OCI-M1 (cell line): Measurements from ENCODE around the gene MRPL23.
"Not testable (repeated sequence)": the region's sequence is repeated elsewhere in the genome, so short reads cannot be mapped to it uniquely, and the experiment has no call there.

Experiments used
- DNase-seq: peaks from one replicate; lab custom pipeline; 2025; lab: John Stamatoyannopoulos, UW

MRPL23 gene

GRCh38 chr11:1933416-1934334 lies 13.5 kb upstream of the MRPL23 start:
- DNase-seq, result no peak

GRCh38 chr11:1934335-1935155 lies 12.6 kb upstream of the MRPL23 start:
- DNase-seq, result no peak

GRCh38 chr11:1935156-1936071 lies 11.7 kb upstream of the MRPL23 start:
- DNase-seq, result no peak

- no peak for DNase-seq
Observed at GRCh38 chr11:1936072-1936780, 10.9 kb upstream of the MRPL23 start.

GRCh38 chr11:1936781-1937615 lies 10.1 kb upstream of the MRPL23 start:
- DNase-seq, result no peak

GRCh38 chr11:1937616-1938342 lies 9.4 kb upstream of the MRPL23 start:
- no peak for DNase-seq

- no peak for DNase-seq
Observed at GRCh38 chr11:1938343-1939005, 8.7 kb upstream of the MRPL23 start.

- no peak for DNase-seq
Observed at GRCh38 chr11:1939006-1939625, 8.0 kb upstream of the MRPL23 start.

GRCh38 chr11:1939788-1940187 lies 7.3 kb upstream of the MRPL23 start:
- not testable (repeated sequence) for DNase-seq

- DNase-seq, result no peak
Observed at GRCh38 chr11:1942558-1943260, 4.4 kb upstream of the MRPL23 start.

- DNase-seq, result no peak
Observed at GRCh38 chr11:1943576-1943975, 3.6 kb upstream of the MRPL23 start.

GRCh38 chr11:1943977-1944376 lies 3.2 kb upstream of the MRPL23 start:
- peak; percentile 3 for DNase-seq

- DNase-seq, result no peak
Observed at GRCh38 chr11:1947592-1948237, 583 bp downstream of the MRPL23 start.

- no peak for DNase-seq
Observed at GRCh38 chr11:1948389-1948788, 1.3 kb downstream of the MRPL23 start.

GRCh38 chr11:1949302-1949701 lies 2.2 kb downstream of the MRPL23 start:
- no peak for DNase-seq

GRCh38 chr11:1949922-1950321 lies 2.8 kb downstream of the MRPL23 start:
- DNase-seq, result no peak

GRCh38 chr11:1952806-1953482 lies 5.8 kb downstream of the MRPL23 start:
- no peak for DNase-seq
